Naive thymus-derived CD8-positive, alpha-beta T cell (primary cell): ENCODE measurements around the gene SLC41A3. TPM values are rescaled to one million over a fixed set of nuclear protein-coding genes. Genes with fewer than 3 reads are reported as not detected.

Source experiments
- ATAC-seq, 2 donors: fragments of 150-1000 bp; cut with Tn5 transposase in 1 of 2; sonication (Bioruptor Pico), chemical (Tn5 transposase) in 1 of 2; 1 replicate in 1 of 2; 2 replicates in 1 of 2; pipeline ENCODE4 v1.10.0; 2021; ENCODE audit warnings: mild to moderate bottlenecking in 2 of 2, moderate library complexity in 2 of 2
- POLR2A ChIA-PET: fragments of 350-600 bp; sonication (Branson Sonifier 250); formaldehyde crosslinking; loops from one replicate; lab custom pipeline; 2021; ENCODE audit warnings: antibody characterized with exemption; lab: Charles Lee
- DNase-seq, 10 donors: peaks; one replicate each; pipeline versions ENCODE4 v3.0.0 to v3.0.0-alpha.2; 2020 to 2022
- H3K27ac Mint-ChIP-seq, 10 donors: one replicate each; pipeline ENCODE4 v1.8.0; 2020 to 2022; ENCODE audit warnings: mild to moderate bottlenecking in 10 of 10, mixed read lengths in 10 of 10, moderate library complexity in 4 of 10, inconsistent platforms in 1 of 10
- H3K27me3 Mint-ChIP-seq, 5 donors: one replicate each; pipeline ENCODE4 v1.8.0; 2021 to 2022; ENCODE audit warnings: mixed read lengths in 5 of 5
- H3K36me3 Mint-ChIP-seq, 3 donors: one replicate each; pipeline ENCODE4 v1.8.0; 2020 to 2022; ENCODE audit warnings: mixed read lengths in 3 of 3, mild to moderate bottlenecking in 2 of 3, inconsistent platforms in 1 of 3
- H3K4me1 Mint-ChIP-seq, 4 donors: one replicate each; pipeline ENCODE4 v1.8.0; 2021 to 2022; ENCODE audit warnings: mixed read lengths in 4 of 4
- H3K4me3 Mint-ChIP-seq, 10 donors: one replicate each; pipeline ENCODE4 v1.8.0; 2020 to 2022; ENCODE audit warnings: mild to moderate bottlenecking in 10 of 10, mixed read lengths in 10 of 10, moderate library complexity in 6 of 10, inconsistent platforms in 1 of 10
- H3K9me3 Mint-ChIP-seq, 9 donors: one replicate each; pipeline ENCODE4 v1.8.0; 2020 to 2022; ENCODE audit warnings: mixed read lengths in 9 of 9, mild to moderate bottlenecking in 3 of 9, inconsistent platforms in 1 of 9, moderate library complexity in 1 of 9
- polyA plus RNA-seq, 3 donors: library from polyadenylated mRNA; unstranded; fragments of 300-500 nt; fragmentation: Illumina TruSeq; gene quantifications; one replicate each; pipeline ENCODE4 v1.2.3, GENCODE V29; 2021
- total RNA-seq, 8 experiments: library from RNA in 2 of 8; stranded (reverse) in 2 of 8; gene quantifications; one replicate each; pipeline ENCODE4 v1.2.3 and lab custom pipeline; 2021 to 2026

Gene SLC41A3
- total and polyA plus RNA-seq, 5 experiments from 2014 or later, result 21.4 to 34.6 (median 26.9) TPM

DNA sequence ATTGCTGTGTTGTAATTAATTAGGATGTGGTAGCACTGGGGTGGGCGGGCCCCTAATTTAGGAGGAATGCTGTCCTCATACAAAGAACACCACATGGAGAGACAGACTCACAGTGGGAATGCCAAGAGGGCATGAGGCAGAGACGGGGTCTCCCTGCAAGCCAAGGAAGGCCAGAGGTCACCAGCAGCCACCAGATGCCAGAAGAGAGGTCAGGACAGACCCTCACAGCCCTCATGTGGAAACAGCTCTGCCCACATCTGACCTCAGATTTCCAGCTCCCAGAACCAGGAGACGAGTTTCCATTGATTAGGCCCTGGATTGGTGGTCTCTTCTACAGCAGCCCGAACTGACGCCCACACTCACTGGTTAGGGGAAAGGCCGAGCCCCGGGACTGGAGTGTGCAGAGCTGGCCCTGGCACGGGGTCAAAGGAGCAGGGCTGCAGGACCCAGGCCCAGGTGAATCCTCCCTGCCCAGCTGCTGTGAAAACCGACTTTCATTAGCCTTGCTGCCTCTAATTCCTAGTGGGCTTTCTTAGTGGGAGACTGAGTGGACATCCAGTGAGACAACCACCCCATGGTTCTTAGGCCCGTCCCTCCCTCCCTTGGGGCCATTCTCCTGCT, 43.0 kb upstream of the SLC41A3 start:
- Mint-ChIP-seq H3K27me3 (peaks cover 0 to 5% (median 4%) of the 10 kb centered on the region in 5 donors), H3K4me1 (no peaks in the 10 kb centered on the region), H3K27ac (no peak overlapping the region), H3K36me3 (no peaks in the 10 kb centered on the region), H3K4me3 (no peak overlapping the region), H3K9me3 (no peaks in the 10 kb centered on the region)
- POLR2A ChIA-PET, result no interaction called here
- ATAC-seq (no peak), DNase-seq (peak in 1 of 10 donors; percentile 57)

DNA sequence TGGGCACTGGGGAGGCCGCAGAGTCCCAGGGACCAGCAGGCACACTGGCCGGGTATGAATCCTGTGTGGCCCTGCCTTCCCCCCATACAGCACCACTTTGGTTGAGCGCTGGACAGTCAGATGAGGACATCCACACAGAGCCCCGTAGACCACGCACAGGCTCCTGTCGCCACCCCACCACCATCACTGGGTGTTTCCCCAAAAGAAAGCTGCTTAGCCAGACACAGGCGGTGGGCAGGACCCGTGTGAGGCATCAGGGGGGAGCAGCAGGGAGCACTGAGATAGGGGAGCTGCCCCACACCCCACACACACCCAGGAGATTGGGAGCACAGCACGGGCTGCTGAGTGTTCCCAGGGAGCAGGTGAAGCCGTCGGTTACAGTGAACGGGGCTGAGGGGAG, 42.4 kb upstream of the SLC41A3 start:
- Mint-ChIP-seq H3K4me3 (no peak overlapping the region), H3K27ac (no peak overlapping the region), H3K9me3 (no peaks in the 10 kb centered on the region), H3K36me3 (no peaks in the 10 kb centered on the region), H3K27me3 (peaks cover 0 to 4% (median 3%) of the 10 kb centered on the region in 5 donors), H3K4me1 (no peaks in the 10 kb centered on the region)
- POLR2A ChIA-PET, result no interaction called here
- DNase-seq (peak in 1 of 10 donors; percentile 63), ATAC-seq (no peak)

DNA sequence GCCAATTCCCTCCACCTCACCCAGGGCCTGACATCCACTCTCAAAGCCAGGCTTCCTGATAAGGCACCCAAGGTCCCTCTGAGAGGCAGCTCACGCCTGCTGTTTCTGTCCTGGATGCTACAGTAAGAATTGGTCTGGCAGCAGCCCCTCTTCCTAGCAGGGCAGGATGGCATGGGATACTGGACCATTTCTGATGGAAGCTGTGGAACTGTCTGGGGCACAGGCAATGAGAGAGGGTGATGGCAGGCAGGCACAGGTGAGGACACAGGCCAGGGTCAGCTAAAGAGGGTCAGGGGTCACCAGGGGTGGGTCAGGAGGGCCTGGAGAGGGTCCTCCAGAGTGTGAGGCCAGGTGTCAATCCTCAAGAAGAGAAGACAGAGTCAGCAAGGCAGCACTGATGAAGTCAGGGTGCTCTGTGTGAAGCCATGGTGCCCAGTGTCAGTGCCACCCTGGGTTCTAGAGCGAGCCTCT, 41.9 kb upstream of the SLC41A3 start:
- no peak overlapping the region for H3K27ac Mint-ChIP-seq
- POLR2A ChIA-PET, result no interaction called here
- DNase-seq (peak in 1 of 10 donors; percentile 40), ATAC-seq (no peak)
- H3K27me3 Mint-ChIP-seq, result peaks cover 0 to 4% (median 3%) of the 10 kb centered on the region in 5 donors
- no peak overlapping the region for H3K4me3 Mint-ChIP-seq
- no peaks in the 10 kb centered on the region for H3K9me3 Mint-ChIP-seq
- no peaks in the 10 kb centered on the region for H3K4me1 Mint-ChIP-seq
- H3K36me3 Mint-ChIP-seq, result no peaks in the 10 kb centered on the region

DNA sequence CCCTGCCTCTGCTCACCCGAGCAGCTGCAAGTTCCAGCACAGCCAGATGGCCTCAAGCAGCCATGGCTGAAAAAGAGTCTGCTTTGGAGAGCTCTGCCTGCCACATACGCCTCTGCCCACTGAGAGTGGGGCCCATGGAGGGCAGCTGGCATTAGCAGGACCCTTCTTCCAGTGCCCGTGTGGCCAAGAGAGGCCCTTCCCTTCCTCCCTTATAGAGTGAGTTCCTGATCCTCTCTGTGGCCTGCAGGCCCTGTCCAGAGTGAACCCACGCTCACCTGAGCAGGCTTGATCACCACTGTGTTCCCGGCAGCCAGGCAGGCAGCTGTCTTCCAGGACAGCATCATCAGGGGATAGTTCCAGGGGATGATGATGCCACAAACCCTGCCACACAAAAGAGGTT, 41.4 kb upstream of the SLC41A3 start:
- H3K36me3 Mint-ChIP-seq, result no peaks in the 10 kb centered on the region
- DNase-seq (no peak), ATAC-seq (no peak)
- no peaks in the 10 kb centered on the region for H3K4me1 Mint-ChIP-seq
- POLR2A ChIA-PET, result no interaction called here
- H3K4me3 Mint-ChIP-seq, result no peak overlapping the region
- H3K27ac Mint-ChIP-seq, result no peak overlapping the region
- H3K9me3 Mint-ChIP-seq, result no peaks in the 10 kb centered on the region
- peaks cover 0 to 4% (median 3%) of the 10 kb centered on the region in 5 donors for H3K27me3 Mint-ChIP-seq

DNA sequence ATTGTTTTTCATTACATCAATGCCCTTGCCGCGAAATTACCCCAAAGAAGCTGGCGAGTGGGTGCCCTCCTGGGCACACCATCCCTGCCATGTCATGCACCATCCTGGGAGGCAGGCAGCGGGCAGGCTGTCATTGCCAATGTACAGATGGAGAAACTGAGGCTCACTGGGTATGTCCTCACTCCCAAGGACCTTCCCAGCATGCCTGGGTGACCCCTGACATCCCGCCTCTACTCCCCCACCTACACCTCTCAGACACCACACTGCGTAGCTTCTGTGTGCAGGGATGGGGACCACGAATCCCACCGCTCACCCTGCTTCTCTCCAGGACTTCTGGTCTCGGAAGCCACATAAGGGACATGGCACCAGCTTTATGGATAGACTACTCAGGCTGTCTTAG, 41.0 kb upstream of the SLC41A3 start:
- Mint-ChIP-seq H3K27me3 (peaks cover 0 to 4% (median 3%) of the 10 kb centered on the region in 5 donors), H3K4me1 (no peaks in the 10 kb centered on the region), H3K4me3 (no peak overlapping the region), H3K27ac (no peak overlapping the region), H3K9me3 (no peaks in the 10 kb centered on the region), H3K36me3 (no peaks in the 10 kb centered on the region)
- DNase-seq (peak in 1 of 10 donors; percentile 22), ATAC-seq (no peak)
- POLR2A ChIA-PET, result no interaction called here

DNA sequence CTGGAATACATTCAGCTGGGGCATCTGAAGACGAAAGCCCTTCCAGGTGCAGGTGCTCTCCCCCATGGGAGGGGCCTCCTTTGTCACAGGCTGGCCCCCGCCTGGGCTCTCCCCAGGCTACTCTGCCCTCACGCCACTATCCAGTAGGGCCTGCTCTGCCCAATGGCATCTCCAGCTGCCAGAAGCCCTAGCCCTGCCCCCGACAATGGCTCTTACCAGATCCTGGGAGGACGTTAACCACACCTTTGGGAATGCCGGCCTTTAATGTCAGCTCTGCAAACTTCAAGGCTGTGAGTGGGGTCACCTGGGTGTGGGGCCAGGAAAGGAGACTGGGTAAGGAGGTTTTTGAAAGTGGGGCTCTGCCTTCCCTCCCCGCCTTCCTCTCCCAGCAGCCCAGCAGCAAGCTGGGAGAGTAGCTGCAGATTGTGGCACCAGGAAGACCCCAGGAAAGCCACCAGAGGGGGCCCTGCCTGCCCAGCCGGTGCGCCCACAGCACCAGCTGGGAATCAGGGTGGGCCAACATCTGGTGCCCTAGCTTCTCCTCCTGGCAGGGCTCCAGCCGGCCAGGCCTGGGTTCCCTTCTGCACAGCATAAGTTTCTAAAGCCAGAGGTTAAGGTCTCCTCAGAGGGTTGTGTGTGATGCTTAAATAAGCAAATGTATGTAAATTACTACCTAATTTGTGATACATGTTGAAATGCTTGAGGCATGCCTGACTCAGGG, 40.4 kb upstream of the SLC41A3 start:
- DNase-seq, result peak in 1 of 10 donors; percentile 45
- H3K9me3 Mint-ChIP-seq, result no peaks in the 10 kb centered on the region
- H3K4me1 Mint-ChIP-seq, result no peaks in the 10 kb centered on the region
- no peak for ATAC-seq
- H3K36me3 Mint-ChIP-seq, result no peaks in the 10 kb centered on the region
- H3K4me3 Mint-ChIP-seq, result no peak overlapping the region
- H3K27ac Mint-ChIP-seq, result peak overlapping the region in 1 of 10 donors; percentile 11
- peaks cover 0 to 6% (median 5%) of the 10 kb centered on the region in 5 donors for H3K27me3 Mint-ChIP-seq
- POLR2A ChIA-PET, result no interaction called here

DNA sequence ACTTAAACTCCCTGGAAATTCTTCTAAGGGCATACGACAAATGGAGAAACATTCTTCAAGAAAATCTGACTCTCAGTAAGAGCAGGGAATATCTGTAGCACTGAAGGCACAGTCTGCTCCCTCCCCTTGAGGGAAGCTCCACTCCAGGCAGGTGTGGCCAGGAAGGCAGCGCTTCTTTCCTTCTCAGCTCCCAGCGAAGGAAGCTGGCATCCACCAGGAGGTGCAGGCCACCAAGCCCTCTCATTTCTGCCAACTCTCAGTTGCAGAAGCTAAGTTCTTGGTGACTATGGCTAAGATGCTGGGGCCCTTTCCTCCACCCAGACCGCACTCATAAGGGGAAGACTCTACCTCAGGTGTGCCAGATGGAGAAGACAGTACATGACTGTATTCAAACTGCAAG, 37.7 kb upstream of the SLC41A3 start:
- Mint-ChIP-seq H3K27me3 (peaks cover 0 to 12% (median 5%) of the 10 kb centered on the region in 5 donors), H3K4me1 (no peaks in the 10 kb centered on the region), H3K4me3 (no peak overlapping the region), H3K27ac (no peak overlapping the region), H3K36me3 (no peaks in the 10 kb centered on the region), H3K9me3 (no peaks in the 10 kb centered on the region)
- POLR2A ChIA-PET, result no interaction called here
- DNase-seq, result peak in 1 of 10 donors; percentile 10
- no peak for ATAC-seq

DNA sequence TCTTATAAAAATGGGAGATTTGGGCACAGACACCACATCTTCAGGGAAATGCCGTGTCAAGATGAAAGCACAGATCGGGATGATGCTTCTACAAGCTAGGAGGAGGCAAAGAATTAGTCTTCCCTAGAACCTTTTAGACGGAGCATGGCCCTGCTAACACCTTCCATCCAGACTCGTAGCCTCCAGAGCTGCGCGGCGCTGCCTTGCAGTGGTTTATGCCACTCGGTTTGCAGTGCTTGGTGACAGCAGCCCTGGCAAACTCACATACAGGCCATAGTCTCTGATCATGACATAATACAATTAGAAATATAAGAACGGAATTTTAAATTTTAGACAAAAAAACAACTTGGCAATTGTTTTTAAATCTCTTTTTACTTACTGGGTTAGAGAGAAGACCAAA, 37.1 kb upstream of the SLC41A3 start:
- Mint-ChIP-seq H3K4me3 (no peak overlapping the region), H3K4me1 (no peaks in the 10 kb centered on the region), H3K27ac (no peak overlapping the region), H3K9me3 (no peaks in the 10 kb centered on the region), H3K27me3 (peaks cover 0 to 12% (median 5%) of the 10 kb centered on the region in 5 donors), H3K36me3 (no peaks in the 10 kb centered on the region)
- ATAC-seq, result no peak
- no peak for DNase-seq
- POLR2A ChIA-PET, result no interaction called here

DNA sequence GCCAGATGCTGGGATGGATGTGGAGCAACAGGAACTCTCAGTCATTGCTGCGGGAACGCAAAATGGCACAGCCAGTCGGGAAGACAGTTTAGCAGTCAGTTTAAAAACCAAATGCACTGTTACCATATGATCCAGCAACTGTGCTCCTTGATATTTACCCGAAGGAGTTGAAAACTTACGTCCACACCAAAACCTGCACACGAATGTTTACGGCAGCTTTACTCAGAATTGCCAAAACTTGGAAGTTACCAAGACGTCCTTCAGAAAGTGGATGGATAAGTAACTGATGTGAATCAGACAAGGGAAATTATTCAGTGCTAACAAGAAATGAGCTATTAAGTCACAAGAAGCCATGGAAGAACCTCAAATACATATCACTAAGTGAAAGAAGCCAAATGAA, 36.1 kb upstream of the SLC41A3 start:
- Mint-ChIP-seq H3K27me3 (peaks cover 0 to 12% (median 5%) of the 10 kb centered on the region in 5 donors), H3K36me3 (no peaks in the 10 kb centered on the region), H3K4me3 (no peak overlapping the region), H3K27ac (no peak overlapping the region), H3K4me1 (no peaks in the 10 kb centered on the region), H3K9me3 (no peaks in the 10 kb centered on the region)
- ATAC-seq, result no peak
- DNase-seq, result no peak
- POLR2A ChIA-PET, result no interaction called here

DNA sequence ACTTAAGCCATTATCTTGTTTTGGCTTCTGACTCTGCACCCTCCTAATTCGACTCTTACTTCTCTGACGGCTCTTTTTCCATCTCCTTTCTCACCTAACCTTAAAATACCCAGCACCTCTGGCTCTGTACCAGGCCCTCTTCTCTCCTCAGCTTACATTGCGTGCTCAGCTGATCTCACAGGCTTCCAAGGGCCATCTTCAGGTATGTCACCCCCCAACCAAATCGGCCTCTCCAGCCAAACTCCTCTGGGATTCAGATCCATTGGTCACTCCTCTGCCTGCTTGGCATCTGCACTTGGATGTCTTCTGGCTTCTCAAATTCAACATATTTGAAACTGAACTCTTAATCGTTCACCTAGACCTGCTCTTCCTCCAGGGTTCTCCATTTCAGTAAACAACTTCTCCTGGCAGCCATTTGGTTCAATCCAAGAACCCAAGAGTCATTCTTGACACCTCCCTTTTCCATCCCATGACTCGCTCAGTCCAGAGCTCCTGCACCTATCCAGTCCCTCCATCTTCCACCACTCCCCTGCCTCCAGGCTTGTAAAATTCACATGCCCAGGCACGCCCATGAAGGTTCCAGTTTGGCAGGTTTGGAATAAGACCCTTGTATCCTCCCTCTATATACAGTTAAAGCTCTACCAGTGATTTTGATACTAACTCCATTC, 35.2 kb upstream of the SLC41A3 start:
- DNase-seq (no peak), ATAC-seq (no peak)
- H3K27me3 Mint-ChIP-seq, result peaks cover 0 to 12% (median 5%) of the 10 kb centered on the region in 5 donors
- no peaks in the 10 kb centered on the region for H3K9me3 Mint-ChIP-seq
- no peak overlapping the region for H3K4me3 Mint-ChIP-seq
- peak overlapping the region in 1 of 10 donors; percentile 22 for H3K27ac Mint-ChIP-seq
- H3K4me1 Mint-ChIP-seq, result no peaks in the 10 kb centered on the region
- H3K36me3 Mint-ChIP-seq, result no peaks in the 10 kb centered on the region
- POLR2A ChIA-PET, result no interaction called here

DNA sequence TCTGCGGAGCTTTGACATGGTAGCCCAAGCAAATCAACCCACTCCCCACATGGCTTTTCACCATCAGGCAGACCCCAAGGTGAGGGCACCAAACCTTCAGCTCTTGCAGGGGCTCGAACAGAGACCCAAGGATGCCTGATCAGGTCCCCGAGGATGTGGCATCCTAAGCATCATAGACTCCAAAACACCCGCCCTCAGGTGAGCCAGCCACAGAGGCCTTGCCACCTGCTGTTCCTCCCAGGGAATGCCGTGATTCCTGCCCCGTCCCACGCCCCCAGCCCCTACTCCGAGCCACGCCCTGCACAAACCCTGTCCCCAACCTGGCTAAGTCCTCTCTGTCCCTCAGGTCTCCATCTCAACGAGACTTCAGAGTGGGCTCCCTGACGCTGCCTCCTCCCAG, 34.7 kb upstream of the SLC41A3 start:
- POLR2A ChIA-PET, result no interaction called here
- Mint-ChIP-seq H3K9me3 (no peaks in the 10 kb centered on the region), H3K27ac (peak overlapping the region in 1 of 10 donors; percentile 22), H3K4me3 (no peak overlapping the region), H3K27me3 (peaks cover 0 to 12% (median 4%) of the 10 kb centered on the region in 5 donors), H3K36me3 (no peaks in the 10 kb centered on the region), H3K4me1 (no peaks in the 10 kb centered on the region)
- DNase-seq (peak in 2 of 10 donors; percentile 3 to 51), ATAC-seq (no peak)

DNA sequence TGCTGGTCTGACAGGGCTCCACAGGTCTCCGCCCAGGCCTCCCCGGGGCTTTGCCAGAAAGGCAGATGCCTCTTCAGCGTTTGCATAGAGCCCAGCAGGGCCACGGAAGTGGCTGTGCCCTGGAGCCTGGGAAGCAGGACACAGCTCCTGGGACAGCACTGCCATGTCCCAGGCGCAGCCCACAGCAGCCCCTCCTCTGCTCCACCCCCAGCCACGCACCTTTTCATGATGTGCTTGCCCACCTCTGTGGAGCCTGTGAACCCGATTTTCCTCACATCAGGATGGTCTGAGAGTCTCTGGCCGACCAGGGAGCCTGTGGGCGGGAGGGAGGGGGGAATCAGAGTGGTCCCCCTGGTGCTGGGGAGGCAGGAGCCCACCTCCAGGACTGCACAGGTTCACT, 33.9 kb upstream of the SLC41A3 start:
- H3K9me3 Mint-ChIP-seq, result no peaks in the 10 kb centered on the region
- H3K27me3 Mint-ChIP-seq, result peaks cover 0 to 12% (median 4%) of the 10 kb centered on the region in 5 donors
- H3K4me3 Mint-ChIP-seq, result no peak overlapping the region
- DNase-seq (peak in 1 of 10 donors; percentile 35), ATAC-seq (no peak)
- no peaks in the 10 kb centered on the region for H3K36me3 Mint-ChIP-seq
- H3K4me1 Mint-ChIP-seq, result no peaks in the 10 kb centered on the region
- no peak overlapping the region for H3K27ac Mint-ChIP-seq
- POLR2A ChIA-PET, result no interaction called here

DNA sequence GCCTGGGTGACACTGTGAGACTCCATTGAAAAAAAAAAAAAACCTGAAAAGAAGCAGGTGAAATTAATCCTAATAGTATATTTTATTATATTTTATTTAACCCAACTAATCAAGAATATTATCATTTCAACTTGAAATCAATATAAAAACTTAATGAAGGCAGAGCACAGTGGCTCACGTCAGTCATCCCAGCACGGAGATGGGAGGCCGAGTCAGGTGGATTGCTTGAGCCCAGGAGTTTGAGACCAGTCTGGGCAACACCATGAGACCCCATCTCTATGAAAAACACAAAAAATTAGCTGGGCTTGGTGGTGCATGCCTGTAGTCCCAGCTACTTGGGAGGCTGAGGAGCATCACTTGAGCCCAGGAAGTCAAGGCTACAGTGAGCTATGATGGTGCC, 33.3 kb upstream of the SLC41A3 start:
- DNase-seq (peak in 1 of 10 donors; percentile 45), ATAC-seq (no peak)
- no peaks in the 10 kb centered on the region for H3K36me3 Mint-ChIP-seq
- peaks cover 0 to 12% (median 4%) of the 10 kb centered on the region in 5 donors for H3K27me3 Mint-ChIP-seq
- H3K9me3 Mint-ChIP-seq, result no peaks in the 10 kb centered on the region
- no peaks in the 10 kb centered on the region for H3K4me1 Mint-ChIP-seq
- H3K27ac Mint-ChIP-seq, result no peak overlapping the region
- no peak overlapping the region for H3K4me3 Mint-ChIP-seq
- POLR2A ChIA-PET, result no interaction called here
